HL-60 (cell line): Measurements from ENCODE around the gene PIP5K1C.

Experiments used
- POLR2AphosphoS5 ChIP-seq: IDR thresholded peaks from 2 replicates; pipeline ENCODE4 v1.6.1; 2012; ENCODE audit warnings: low read depth
- TF ChIP-seq, protein P1 (sequence below): IDR thresholded peaks from one replicate; pipeline ENCODE4 v1.5.1; 2011; ENCODE audit warnings: low read length, control low read depth, inconsistent platforms; ENCODE audit not compliant: insufficient read depth

DNA sequence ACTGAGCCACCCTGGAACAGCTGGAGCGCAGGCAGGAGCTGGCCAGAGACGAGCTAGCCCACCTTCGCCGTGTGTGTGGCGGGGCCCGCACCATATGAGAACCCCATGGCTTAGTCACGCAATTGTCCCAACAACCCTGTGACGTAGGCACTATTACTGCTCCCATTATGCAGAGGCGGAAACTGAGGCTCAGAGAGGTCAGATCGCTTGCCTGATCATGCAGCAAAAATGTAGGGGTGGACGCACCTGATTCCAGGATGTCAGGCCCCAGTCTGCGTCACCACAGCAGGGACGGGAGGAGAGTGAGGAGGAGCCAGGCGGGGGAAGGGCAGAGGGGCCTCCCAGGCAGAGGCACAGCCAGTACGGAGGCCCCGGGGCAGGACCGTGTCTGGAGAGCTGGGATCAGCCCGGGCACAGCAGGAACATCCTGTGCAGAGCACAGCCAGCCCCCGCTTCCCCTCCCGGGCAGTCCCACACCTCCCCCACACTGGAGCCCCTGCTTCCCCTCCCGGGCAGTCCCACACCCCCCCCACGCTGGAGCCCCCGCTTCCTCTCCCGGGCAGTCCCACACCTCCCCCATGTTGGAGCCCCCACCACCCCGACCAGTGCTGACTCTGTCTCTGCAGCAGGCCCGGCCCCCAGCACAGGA lies 16.7 kb downstream of the PIP5K1C start:
- TF ChIP-seq, protein P1, sequence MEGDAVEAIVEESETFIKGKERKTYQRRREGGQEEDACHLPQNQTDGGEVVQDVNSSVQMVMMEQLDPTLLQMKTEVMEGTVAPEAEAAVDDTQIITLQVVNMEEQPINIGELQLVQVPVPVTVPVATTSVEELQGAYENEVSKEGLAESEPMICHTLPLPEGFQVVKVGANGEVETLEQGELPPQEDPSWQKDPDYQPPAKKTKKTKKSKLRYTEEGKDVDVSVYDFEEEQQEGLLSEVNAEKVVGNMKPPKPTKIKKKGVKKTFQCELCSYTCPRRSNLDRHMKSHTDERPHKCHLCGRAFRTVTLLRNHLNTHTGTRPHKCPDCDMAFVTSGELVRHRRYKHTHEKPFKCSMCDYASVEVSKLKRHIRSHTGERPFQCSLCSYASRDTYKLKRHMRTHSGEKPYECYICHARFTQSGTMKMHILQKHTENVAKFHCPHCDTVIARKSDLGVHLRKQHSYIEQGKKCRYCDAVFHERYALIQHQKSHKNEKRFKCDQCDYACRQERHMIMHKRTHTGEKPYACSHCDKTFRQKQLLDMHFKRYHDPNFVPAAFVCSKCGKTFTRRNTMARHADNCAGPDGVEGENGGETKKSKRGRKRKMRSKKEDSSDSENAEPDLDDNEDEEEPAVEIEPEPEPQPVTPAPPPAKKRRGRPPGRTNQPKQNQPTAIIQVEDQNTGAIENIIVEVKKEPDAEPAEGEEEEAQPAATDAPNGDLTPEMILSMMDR: no peak
- TF ChIP-seq POLR2AphosphoS5: no peak
